GM23338 (cell line): ENCODE data around the gene MAP3K4.

Experiments used
- CREB1 ChIP-seq: fragments of 250-450 bp; sonication (Bioruptor Pico); IDR thresholded peaks from 2 replicates; pipeline ENCODE4 v1.5.0; 2020; ENCODE audit warnings: low read depth, mild to moderate bottlenecking, moderate library complexity
- CTCF ChIP-seq, 2 experiments: fragments of 200-600 bp in 1 of 2; sonication (generic) in 1 of 2; conservative IDR thresholded peaks; 2 replicates each; pipeline versions ENCODE4 v1.5.1 to v1.6.1; 2016 to 2017; ENCODE audit warnings: antibody characterized with exemption in 2 of 2, low read depth in 2 of 2, mild to moderate bottlenecking in 2 of 2, moderate library complexity in 1 of 2
- ETS1 ChIP-seq: IDR thresholded peaks from 2 replicates; pipeline ENCODE4 v1.6.1; 2016; ENCODE audit warnings: antibody characterized with exemption
- EZH2 ChIP-seq: fragments of 200-600 bp; sonication (generic); IDR thresholded peaks from one replicate; pipeline ENCODE4 v1.8.0; 2017; ENCODE audit warnings: antibody characterized with exemption, mild to moderate bottlenecking, low read depth; ENCODE audit not compliant: unreplicated experiment
- EZH2phosphoT487 ChIP-seq: fragments of 200-600 bp; sonication (generic); IDR thresholded peaks from one replicate; pipeline ENCODE4 v1.8.1; 2018; ENCODE audit warnings: antibody characterized with exemption; ENCODE audit not compliant: unreplicated experiment
- JUNB ChIP-seq: IDR thresholded peaks from one replicate; pipeline ENCODE4 v1.6.1; 2016; ENCODE audit warnings: antibody characterized with exemption; ENCODE audit not compliant: unreplicated experiment
- NANOG ChIP-seq: IDR thresholded peaks from 2 replicates; pipeline ENCODE4 v1.6.1; 2016; ENCODE audit warnings: antibody characterized with exemption, borderline replicate concordance
- POLR2AphosphoS5 ChIP-seq: IDR thresholded peaks from 2 replicates; pipeline ENCODE4 v1.6.1; 2016; ENCODE audit warnings: antibody characterized with exemption, low read depth
- STAT1 ChIP-seq: IDR thresholded peaks from one replicate; pipeline ENCODE4 v1.6.1; 2016; ENCODE audit warnings: antibody characterized with exemption; ENCODE audit not compliant: unreplicated experiment
- ZNF114 ChIP-seq: fragments of 250-450 bp; sonication (Bioruptor Pico); IDR thresholded peaks from 2 replicates; pipeline ENCODE4 v1.5.0; 2020; ENCODE audit warnings: mild to moderate bottlenecking, moderate library complexity
- ZNF331 ChIP-seq: fragments of 250-450 bp; sonication (Bioruptor Pico); IDR thresholded peaks from 2 replicates; pipeline ENCODE4 v1.5.0; 2020; ENCODE audit warnings: low read depth, mild to moderate bottlenecking, moderate library complexity
- TF ChIP-seq, protein P1 (sequence below): IDR thresholded peaks from one replicate; pipeline ENCODE4 v1.6.1; 2018; ENCODE audit warnings: antibody characterized with exemption; ENCODE audit not compliant: unreplicated experiment
- TF ChIP-seq, protein P2 (sequence below): fragments of 250-450 bp; sonication (Bioruptor Pico); IDR thresholded peaks from 2 replicates; pipeline ENCODE4 v1.5.0; 2020; ENCODE audit warnings: mild to moderate bottlenecking, moderate library complexity

DNA sequence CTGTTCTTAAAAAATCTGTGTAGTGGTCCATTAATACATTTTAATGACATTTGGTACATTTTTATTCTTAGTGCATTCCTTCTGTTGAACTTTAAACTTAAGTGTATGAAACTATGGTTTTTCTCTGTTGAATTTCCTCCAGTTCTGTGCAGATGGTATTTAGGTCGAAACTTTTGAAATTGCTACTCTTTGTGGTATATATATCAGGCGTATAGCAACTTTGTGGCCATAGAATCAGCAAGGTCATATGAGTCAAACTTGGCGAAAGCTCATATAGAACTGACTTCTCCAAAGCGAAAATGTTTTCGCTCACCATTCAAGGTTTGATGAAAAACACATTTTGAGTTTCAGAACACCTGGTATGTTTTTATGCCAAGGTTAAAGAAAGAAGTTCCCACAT is 93.7 kb downstream of the MAP3K4 start:
- TF ChIP-seq CTCF (conservative IDR thresholded peaks at IDR 0.05; ENCODE audit: low read depth in 2 of 2) (no peak), POLR2AphosphoS5 (no peak), EZH2 (no peak), STAT1 (no peak), EZH2phosphoT487 (no peak), CREB1 (CRISPR knock-in tag) (no peak), JUNB (no peak), ZNF331 (no peak), ETS1 (no peak), ZNF114 (no peak), NANOG (no peak)
- TF ChIP-seq, protein P1, sequence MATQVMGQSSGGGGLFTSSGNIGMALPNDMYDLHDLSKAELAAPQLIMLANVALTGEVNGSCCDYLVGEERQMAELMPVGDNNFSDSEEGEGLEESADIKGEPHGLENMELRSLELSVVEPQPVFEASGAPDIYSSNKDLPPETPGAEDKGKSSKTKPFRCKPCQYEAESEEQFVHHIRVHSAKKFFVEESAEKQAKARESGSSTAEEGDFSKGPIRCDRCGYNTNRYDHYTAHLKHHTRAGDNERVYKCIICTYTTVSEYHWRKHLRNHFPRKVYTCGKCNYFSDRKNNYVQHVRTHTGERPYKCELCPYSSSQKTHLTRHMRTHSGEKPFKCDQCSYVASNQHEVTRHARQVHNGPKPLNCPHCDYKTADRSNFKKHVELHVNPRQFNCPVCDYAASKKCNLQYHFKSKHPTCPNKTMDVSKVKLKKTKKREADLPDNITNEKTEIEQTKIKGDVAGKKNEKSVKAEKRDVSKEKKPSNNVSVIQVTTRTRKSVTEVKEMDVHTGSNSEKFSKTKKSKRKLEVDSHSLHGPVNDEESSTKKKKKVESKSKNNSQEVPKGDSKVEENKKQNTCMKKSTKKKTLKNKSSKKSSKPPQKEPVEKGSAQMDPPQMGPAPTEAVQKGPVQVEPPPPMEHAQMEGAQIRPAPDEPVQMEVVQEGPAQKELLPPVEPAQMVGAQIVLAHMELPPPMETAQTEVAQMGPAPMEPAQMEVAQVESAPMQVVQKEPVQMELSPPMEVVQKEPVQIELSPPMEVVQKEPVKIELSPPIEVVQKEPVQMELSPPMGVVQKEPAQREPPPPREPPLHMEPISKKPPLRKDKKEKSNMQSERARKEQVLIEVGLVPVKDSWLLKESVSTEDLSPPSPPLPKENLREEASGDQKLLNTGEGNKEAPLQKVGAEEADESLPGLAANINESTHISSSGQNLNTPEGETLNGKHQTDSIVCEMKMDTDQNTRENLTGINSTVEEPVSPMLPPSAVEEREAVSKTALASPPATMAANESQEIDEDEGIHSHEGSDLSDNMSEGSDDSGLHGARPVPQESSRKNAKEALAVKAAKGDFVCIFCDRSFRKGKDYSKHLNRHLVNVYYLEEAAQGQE, result no peak
- TF ChIP-seq, protein P2, sequence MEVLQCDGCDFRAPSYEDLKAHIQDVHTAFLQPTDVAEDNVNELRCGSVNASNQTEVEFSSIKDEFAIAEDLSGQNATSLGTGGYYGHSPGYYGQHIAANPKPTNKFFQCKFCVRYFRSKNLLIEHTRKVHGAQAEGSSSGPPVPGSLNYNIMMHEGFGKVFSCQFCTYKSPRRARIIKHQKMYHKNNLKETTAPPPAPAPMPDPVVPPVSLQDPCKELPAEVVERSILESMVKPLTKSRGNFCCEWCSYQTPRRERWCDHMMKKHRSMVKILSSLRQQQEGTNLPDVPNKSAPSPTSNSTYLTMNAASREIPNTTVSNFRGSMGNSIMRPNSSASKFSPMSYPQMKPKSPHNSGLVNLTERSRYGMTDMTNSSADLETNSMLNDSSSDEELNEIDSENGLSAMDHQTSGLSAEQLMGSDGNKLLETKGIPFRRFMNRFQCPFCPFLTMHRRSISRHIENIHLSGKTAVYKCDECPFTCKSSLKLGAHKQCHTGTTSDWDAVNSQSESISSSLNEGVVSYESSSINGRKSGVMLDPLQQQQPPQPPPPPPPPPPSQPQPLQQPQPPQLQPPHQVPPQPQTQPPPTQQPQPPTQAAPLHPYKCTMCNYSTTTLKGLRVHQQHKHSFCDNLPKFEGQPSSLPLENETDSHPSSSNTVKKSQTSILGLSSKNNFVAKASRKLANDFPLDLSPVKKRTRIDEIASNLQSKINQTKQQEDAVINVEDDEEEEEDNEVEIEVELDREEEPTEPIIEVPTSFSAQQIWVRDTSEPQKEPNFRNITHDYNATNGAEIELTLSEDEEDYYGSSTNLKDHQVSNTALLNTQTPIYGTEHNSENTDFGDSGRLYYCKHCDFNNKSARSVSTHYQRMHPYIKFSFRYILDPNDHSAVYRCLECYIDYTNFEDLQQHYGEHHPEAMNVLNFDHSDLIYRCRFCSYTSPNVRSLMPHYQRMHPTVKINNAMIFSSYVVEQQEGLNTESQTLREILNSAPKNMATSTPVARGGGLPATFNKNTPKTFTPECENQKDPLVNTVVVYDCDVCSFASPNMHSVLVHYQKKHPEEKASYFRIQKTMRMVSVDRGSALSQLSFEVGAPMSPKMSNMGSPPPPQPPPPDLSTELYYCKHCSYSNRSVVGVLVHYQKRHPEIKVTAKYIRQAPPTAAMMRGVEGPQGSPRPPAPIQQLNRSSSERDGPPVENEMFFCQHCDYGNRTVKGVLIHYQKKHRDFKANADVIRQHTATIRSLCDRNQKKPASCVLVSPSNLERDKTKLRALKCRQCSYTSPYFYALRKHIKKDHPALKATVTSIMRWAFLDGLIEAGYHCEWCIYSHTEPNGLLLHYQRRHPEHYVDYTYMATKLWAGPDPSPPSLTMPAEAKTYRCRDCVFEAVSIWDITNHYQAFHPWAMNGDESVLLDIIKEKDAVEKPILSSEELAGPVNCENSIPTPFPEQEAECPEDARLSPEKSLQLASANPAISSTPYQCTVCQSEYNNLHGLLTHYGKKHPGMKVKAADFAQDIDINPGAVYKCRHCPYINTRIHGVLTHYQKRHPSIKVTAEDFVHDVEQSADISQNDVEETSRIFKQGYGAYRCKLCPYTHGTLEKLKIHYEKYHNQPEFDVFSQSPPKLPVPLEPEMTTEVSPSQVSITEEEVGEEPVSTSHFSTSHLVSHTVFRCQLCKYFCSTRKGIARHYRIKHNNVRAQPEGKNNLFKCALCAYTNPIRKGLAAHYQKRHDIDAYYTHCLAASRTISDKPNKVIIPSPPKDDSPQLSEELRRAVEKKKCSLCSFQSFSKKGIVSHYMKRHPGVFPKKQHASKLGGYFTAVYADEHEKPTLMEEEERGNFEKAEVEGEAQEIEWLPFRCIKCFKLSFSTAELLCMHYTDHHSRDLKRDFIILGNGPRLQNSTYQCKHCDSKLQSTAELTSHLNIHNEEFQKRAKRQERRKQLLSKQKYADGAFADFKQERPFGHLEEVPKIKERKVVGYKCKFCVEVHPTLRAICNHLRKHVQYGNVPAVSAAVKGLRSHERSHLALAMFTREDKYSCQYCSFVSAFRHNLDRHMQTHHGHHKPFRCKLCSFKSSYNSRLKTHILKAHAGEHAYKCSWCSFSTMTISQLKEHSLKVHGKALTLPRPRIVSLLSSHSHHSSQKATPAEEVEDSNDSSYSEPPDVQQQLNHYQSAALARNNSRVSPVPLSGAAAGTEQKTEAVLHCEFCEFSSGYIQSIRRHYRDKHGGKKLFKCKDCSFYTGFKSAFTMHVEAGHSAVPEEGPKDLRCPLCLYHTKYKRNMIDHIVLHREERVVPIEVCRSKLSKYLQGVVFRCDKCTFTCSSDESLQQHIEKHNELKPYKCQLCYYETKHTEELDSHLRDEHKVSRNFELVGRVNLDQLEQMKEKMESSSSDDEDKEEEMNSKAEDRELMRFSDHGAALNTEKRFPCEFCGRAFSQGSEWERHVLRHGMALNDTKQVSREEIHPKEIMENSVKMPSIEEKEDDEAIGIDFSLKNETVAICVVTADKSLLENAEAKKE (CRISPR knock-in tag), result no peak
